AG08396 (cell line): ENCODE measurements around the gene TRIM24.

Experiments
- DNase-seq: peaks from one replicate; pipeline ENCODE4 v3.0.0; 2012; ENCODE audit warnings: low spot score, mixed read lengths

The TRIM24 gene

GRCh38 chr7:138538997-138539644, 79.1 kb downstream of the TRIM24 start:
- DNase-seq: no peak

GRCh38 chr7:138542183-138542582, 82.1 kb downstream of the TRIM24 start:
- DNase-seq: no peak

GRCh38 chr7:138543739-138544138, 83.7 kb downstream of the TRIM24 start:
- no peak for DNase-seq

GRCh38 chr7:138545123-138545522, 85.1 kb downstream of the TRIM24 start:
- no peak for DNase-seq

GRCh38 chr7:138546064-138546619, 86.1 kb downstream of the TRIM24 start:
- DNase-seq: no peak

- DNase-seq: no peak
These were observed 86.8 kb downstream of the TRIM24 start for GRCh38 chr7:138546829-138547228.

- no peak for DNase-seq
These were observed 89.0 kb downstream of the TRIM24 start for GRCh38 chr7:138549082-138549481.

GRCh38 chr7:138550337-138550736, 90.3 kb downstream of the TRIM24 start:
- no peak for DNase-seq

- DNase-seq: no peak
These were observed 91.0 kb downstream of the TRIM24 start for GRCh38 chr7:138551102-138551501.

- no peak for DNase-seq
These were observed 93.7 kb downstream of the TRIM24 start for GRCh38 chr7:138553805-138554204.

- DNase-seq: no peak
These were observed 94.6 kb downstream of the TRIM24 start for GRCh38 chr7:138554674-138555073.

GRCh38 chr7:138555684-138556083, 95.6 kb downstream of the TRIM24 start:
- no peak for DNase-seq

- no peak for DNase-seq
These were observed 96.9 kb downstream of the TRIM24 start for GRCh38 chr7:138556771-138557484.

GRCh38 chr7:138559448-138559847, 99.4 kb downstream of the TRIM24 start:
- no peak for DNase-seq

GRCh38 chr7:138563808-138564207, 103.7 kb downstream of the TRIM24 start:
- DNase-seq: no peak

GRCh38 chr7:138564365-138564764, 104.3 kb downstream of the TRIM24 start:
- DNase-seq: no peak

GRCh38 chr7:138565071-138565450, 105.0 kb downstream of the TRIM24 start:
- DNase-seq: no peak

- no peak for DNase-seq
These were observed 105.5 kb downstream of the TRIM24 start for GRCh38 chr7:138565451-138566114.

- DNase-seq: no peak
These were observed 108.6 kb downstream of the TRIM24 start for GRCh38 chr7:138568655-138569054.

GRCh38 chr7:138569418-138569817, 109.4 kb downstream of the TRIM24 start:
- no peak for DNase-seq

GRCh38 chr7:138570715-138571114, 110.7 kb downstream of the TRIM24 start:
- DNase-seq: no peak

- no peak for DNase-seq
These were observed 113.7 kb downstream of the TRIM24 start for GRCh38 chr7:138573741-138574140.

GRCh38 chr7:138575897-138576428, 115.9 kb downstream of the TRIM24 start:
- DNase-seq: no peak
